Measurements from ENCODE around the gene SNF8. TPM values are rescaled to one million over a fixed set of nuclear protein-coding genes. Genes with fewer than 3 reads are reported as not detected.
A peak's percentile ranks its signal among the peaks of the same experiment; 100 is the strongest.

The SNF8 gene
- total and polyA plus RNA-seq, 7 donors, result 69.7 to 188 (median 96.7) TPM

- no peak overlapping the region for H3K27ac ChIP-seq
- ATAC-seq, result no peak
- H3K27me3 ChIP-seq (ENCODE audit: insufficient read depth in 3 of 3, low read length in 2 of 3), result no peaks in the 10 kb centered on the region
Measured at GRCh38 chr17:48928876-48929811, 15.5 kb downstream of the SNF8 start.

GRCh38 chr17:48927978-48928745 is 16.5 kb downstream of the SNF8 start:
- no peak for TF ChIP-seq CTCF (IDR thresholded peaks at IDR 0.05)
- no peak overlapping the region for H3K27ac ChIP-seq
- H3K4me1 ChIP-seq, result peaks cover 6% of the 10 kb centered on the region
- H3K27me3 ChIP-seq (ENCODE audit: insufficient read depth in 3 of 3, low read length in 2 of 3), result no peaks in the 10 kb centered on the region
- DNase-seq (no peak), ATAC-seq (peak in 2 of 4 donors; percentile 14 to 27)
- H3K4me3 ChIP-seq, result no peak overlapping the region
- H3K36me3 ChIP-seq (ENCODE audit: insufficient read depth in 1 of 2, low read depth in 1 of 2), result peaks cover 26 to 100% of the 10 kb centered on the region in 2 donors
- intact Hi-C loops (cut with DNase I), result no loop called here
- no peaks in the 10 kb centered on the region for H3K9me3 ChIP-seq
- WGBS, 3 donors, result 63 to 84% (median 74%) methylated on average over 6 of the region's 6 CpGs

More at GRCh38 chr17:48928876-48929811, 15.5 kb downstream of the SNF8 start:
- TF ChIP-seq CTCF (IDR thresholded peaks at IDR 0.05), result no peak
- 80 to 82% (median 80%) methylated on average over 6 of the region's 6 CpGs for WGBS, 3 donors
- peaks cover 6% of the 10 kb centered on the region for H3K4me1 ChIP-seq
- H3K9me3 ChIP-seq, result no peaks in the 10 kb centered on the region
- H3K4me3 ChIP-seq, result no peak overlapping the region
- DNase-seq, result no peak
- intact Hi-C loops (cut with DNase I), result no loop called here
- peaks cover 25 to 100% of the 10 kb centered on the region in 2 donors for H3K36me3 ChIP-seq (ENCODE audit: insufficient read depth in 1 of 2, low read depth in 1 of 2)

GRCh38 chr17:48925991-48926342 is 18.7 kb downstream of the SNF8 start:
- Histone ChIP-seq H3K36me3 (ENCODE audit: insufficient read depth in 1 of 2, low read depth in 1 of 2) (peaks cover 27 to 100% of the 10 kb centered on the region in 2 donors), H3K27me3 (ENCODE audit: insufficient read depth in 3 of 3, low read length in 2 of 3) (no peaks in the 10 kb centered on the region), H3K27ac (no peak overlapping the region), H3K9me3 (no peaks in the 10 kb centered on the region), H3K4me1 (peaks cover 6% of the 10 kb centered on the region), H3K4me3 (no peak overlapping the region)
- DNase-seq, result no peak
- no peak for TF ChIP-seq CTCF (IDR thresholded peaks at IDR 0.05)
- no peak for ATAC-seq
- 47 to 49% (median 47%) methylated on average over 3 of the region's 3 CpGs for WGBS, 3 donors
- intact Hi-C loops (cut with DNase I), result no loop called here

GRCh38 chr17:48925251-48925990 is 19.2 kb downstream of the SNF8 start:
- DNase-seq (no peak), ATAC-seq (no peak)
- intact Hi-C loops (cut with DNase I), result no loop called here
- H3K36me3 ChIP-seq (ENCODE audit: insufficient read depth in 1 of 2, low read depth in 1 of 2), result peaks cover 32 to 100% of the 10 kb centered on the region in 2 donors
- WGBS, 3 donors, result 65 to 81% (median 66%) methylated on average over 4 of the region's 4 CpGs
- H3K4me1 ChIP-seq, result peaks cover 6% of the 10 kb centered on the region
- H3K27ac ChIP-seq, result no peak overlapping the region
- no peak overlapping the region for H3K4me3 ChIP-seq
- no peak for TF ChIP-seq CTCF (IDR thresholded peaks at IDR 0.05)
- H3K27me3 ChIP-seq (ENCODE audit: insufficient read depth in 3 of 3, low read length in 2 of 3), result no peaks in the 10 kb centered on the region
- H3K9me3 ChIP-seq, result no peaks in the 10 kb centered on the region

Measured in psoas muscle (tissue), 8 donors.